Mammary epithelial cell (primary cell): Measurements from ENCODE around the gene TMEM39A.
A peak's percentile ranks its signal among the peaks of the same experiment; 100 is the strongest.

ENCODE experiments used
- CTCF ChIP-seq, 2 donors: IDR thresholded peaks in 1 of 2; conservative IDR thresholded peaks in 1 of 2; 2 replicates each; pipeline ENCODE4 v1.5.1; 2011 to 2012; ENCODE audit warnings: inconsistent platforms in 2 of 2, low read length in 2 of 2, mild to moderate bottlenecking in 2 of 2, control low read depth in 1 of 2, low read depth in 1 of 2; ENCODE audit not compliant: insufficient read depth in 1 of 2; ENCODE audit errors: extremely low read depth in 1 of 2
- EZH2 ChIP-seq: IDR thresholded peaks from 2 replicates; pipeline ENCODE4 v1.6.1; 2012; ENCODE audit warnings: low read length, inconsistent platforms, borderline replicate concordance

- peak in 1 of 2 donors; percentile 9 for TF ChIP-seq CTCF (conservative IDR thresholded peaks at IDR 0.05 in 1 of 2, IDR thresholded peaks at IDR 0.05 in 1 of 2; ENCODE audit: extremely low read depth in 1 of 2, insufficient read depth in 1 of 2, low read depth in 1 of 2, low read length in 2 of 2)
- TF ChIP-seq EZH2 = no peak
Observed at GRCh38 chr3:119494597-119494996, 31.2 kb upstream of the TMEM39A start.
